NB4 (cell line): ENCODE measurements around the gene IFNB1.

Experiments
- CTCF ChIP-seq: IDR thresholded peaks from one replicate; pipeline ENCODE4 v1.5.1; 2012; ENCODE audit warnings: low read depth, low read length
- MAX ChIP-seq: IDR thresholded peaks from 2 replicates; pipeline ENCODE4 v1.6.1; 2011; ENCODE audit warnings: low read depth, low read length
- MYC ChIP-seq: IDR thresholded peaks from 2 replicates; pipeline ENCODE4 v1.6.1; 2011; ENCODE audit warnings: low read depth, low read length
- POLR2A ChIP-seq: IDR thresholded peaks from 2 replicates; pipeline ENCODE4 v1.6.1; 2011; ENCODE audit warnings: mild to moderate bottlenecking; ENCODE audit not compliant: insufficient read length; ENCODE audit errors: extremely low read depth

GRCh38 chr9:21082671-21083070 is 4.9 kb upstream of the IFNB1 start:
- TF ChIP-seq CTCF (no peak), POLR2A (no peak), MYC (no peak), MAX (no peak)
